Natural killer cell (primary cell): ENCODE data around the gene METRN. TPM values are rescaled to one million over a fixed set of nuclear protein-coding genes. Genes with fewer than 3 reads are reported as not detected.

Experiments
- ATAC-seq, 3 donors: fragments of 150-1000 bp in 2 of 3; fragments of 200-7000 bp in 1 of 3; cut with Tn5 transposase; 1 replicate in 1 of 3; 2 replicates in 2 of 3; pipeline ENCODE4 v1.10.0; 2021; ENCODE audit warnings: mild to moderate bottlenecking in 2 of 3, moderate library complexity in 2 of 3
- DNase-seq, 2 donors: peaks; one replicate each; pipeline versions ENCODE4 v3.0.0 to v3.0.0-alpha.2; 2013 to 2021; ENCODE audit warnings: mixed read lengths in 1 of 2
- H3K27ac ChIP-seq: one replicate; pipeline ENCODE4 v1.5.1; 2013; ENCODE audit warnings: mild to moderate bottlenecking, low read length
- H3K27me3 ChIP-seq: one replicate; pipeline ENCODE4 v1.6.1; 2013; ENCODE audit warnings: low read length; ENCODE audit not compliant: control insufficient read depth, insufficient read depth
- H3K36me3 ChIP-seq: one replicate; pipeline ENCODE4 v1.6.1; 2013; ENCODE audit warnings: low read length; ENCODE audit not compliant: control insufficient read depth, insufficient read depth
- H3K4me1 ChIP-seq: one replicate; pipeline ENCODE4 v1.6.1; 2013; ENCODE audit warnings: low read length; ENCODE audit not compliant: control insufficient read depth, insufficient read depth
- H3K4me3 ChIP-seq: one replicate; pipeline ENCODE4 v1.5.1; 2013; ENCODE audit warnings: low read length
- H3K9me3 ChIP-seq: one replicate; pipeline ENCODE4 v1.6.1; 2013; ENCODE audit warnings: low read length; ENCODE audit not compliant: control insufficient read depth, insufficient read depth
- H3K27ac Mint-ChIP-seq, 2 donors: one replicate each; pipeline ENCODE4 v1.8.0; 2022; ENCODE audit warnings: mild to moderate bottlenecking in 2 of 2, mixed read lengths in 2 of 2, moderate library complexity in 1 of 2
- H3K27me3 Mint-ChIP-seq, 2 donors: one replicate each; pipeline ENCODE4 v1.8.0; 2022; ENCODE audit warnings: low read depth in 2 of 2, mixed read lengths in 2 of 2
- H3K36me3 Mint-ChIP-seq: one replicate; pipeline ENCODE4 v1.8.0; 2022; ENCODE audit warnings: mixed read lengths
- H3K4me1 Mint-ChIP-seq, 2 donors: one replicate each; pipeline ENCODE4 v1.8.0; 2022; ENCODE audit warnings: mixed read lengths in 2 of 2
- H3K4me3 Mint-ChIP-seq: one replicate; pipeline ENCODE4 v1.8.0; 2022; ENCODE audit warnings: mild to moderate bottlenecking, moderate library complexity, mixed read lengths
- H3K9me3 Mint-ChIP-seq, 2 donors: one replicate each; pipeline ENCODE4 v1.8.0; 2022; ENCODE audit warnings: mixed read lengths in 2 of 2
- WGBS: methylation state at CpG from one replicate; pipeline ENCODE4 v1.1.7; 2013; ENCODE audit warnings: missing lambda C conversion rate; ENCODE audit not compliant: insufficient coverage; 5-methylcytosine and 5-hydroxymethylcytosine counted together
- intact Hi-C: fragments of 100-400 bp; cut with micrococcal nuclease; formaldehyde crosslinking; loops from one replicate; pipeline ENCODE4 v1.14.2; 2022
- total RNA-seq, 4 donors: library from RNA; stranded (reverse); fragments of 120-200 nt in 1 of 4; gene quantifications; one replicate each; pipeline versions ENCODE4 v1.2.3 to v1.2.4, GENCODE V29; 2013 to 2022
- TF ChIP-seq, protein P1 (sequence below): fragments of 200-600 bp; IDR thresholded peaks from one replicate; pipeline ENCODE4 v1.8.0; 2022; ENCODE audit warnings: antibody characterized with exemption

METRN gene
- total RNA-seq, 3 donors from 2014 or later (not counting 1 experiment from before 2014, with no cell fraction given), result 11.8 to 16.6 (median 14.3) TPM

DNA sequence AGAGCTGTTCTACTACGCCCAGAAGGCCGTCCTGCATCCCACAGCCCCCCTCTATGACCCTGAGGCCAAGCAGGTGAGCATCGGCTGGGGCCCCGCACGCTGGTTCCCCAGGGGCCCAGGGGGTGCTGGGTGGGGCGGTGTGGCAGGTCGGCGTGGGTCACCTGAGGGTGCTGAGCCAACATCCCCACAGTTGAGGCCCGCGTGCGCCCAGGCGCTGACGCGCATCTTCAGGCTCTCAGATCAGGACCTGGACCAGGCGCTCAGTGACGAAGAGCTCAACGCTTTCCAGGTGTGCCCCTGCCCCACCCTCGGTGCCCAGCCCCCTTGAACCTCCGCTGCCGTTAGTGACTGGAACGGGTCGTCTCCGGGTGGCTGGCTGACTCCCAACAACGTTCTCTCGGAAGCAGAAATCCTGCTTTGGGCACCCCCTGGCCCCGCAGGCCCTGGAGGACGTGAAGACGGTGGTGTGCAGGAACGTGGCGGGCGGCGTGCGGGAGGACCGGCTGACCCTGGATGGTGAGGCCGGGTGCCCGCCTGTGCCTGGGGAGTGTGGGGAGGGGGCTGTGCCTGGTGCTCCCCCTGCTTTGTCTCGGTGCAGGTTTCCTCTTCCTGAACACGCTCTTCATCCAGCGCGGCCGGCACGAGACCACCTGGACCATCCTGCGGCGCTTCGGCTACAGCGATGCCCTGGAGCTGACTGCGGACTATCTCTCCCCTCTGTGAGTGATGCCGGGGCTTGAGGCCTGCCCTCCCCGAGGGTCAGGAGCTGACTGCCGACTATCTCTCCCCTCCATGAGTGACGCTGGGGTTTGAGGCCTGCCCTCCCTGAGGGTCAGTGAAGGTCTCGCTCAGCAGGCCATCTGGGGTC, 44.2 kb upstream of the METRN start:
- no peaks in the 10 kb centered on the region for H3K36me3 Mint-ChIP-seq
- no peaks in the 10 kb centered on the region for H3K9me3 Mint-ChIP-seq
- Histone ChIP-seq H3K9me3 (no peaks in the 10 kb centered on the region), H3K4me1 (peaks cover 30% of the 10 kb centered on the region), H3K27me3 (peaks cover 3% of the 10 kb centered on the region), H3K36me3 (peaks cover 31% of the 10 kb centered on the region), H3K4me3 (no peak overlapping the region), H3K27ac (no peak overlapping the region)
- peaks cover 0 to 12% of the 10 kb centered on the region in 2 donors for H3K4me1 Mint-ChIP-seq
- no peak overlapping the region for H3K27ac Mint-ChIP-seq
- DNase-seq, result no peak
- no peaks in the 10 kb centered on the region for H3K27me3 Mint-ChIP-seq
- TF ChIP-seq, protein P1, sequence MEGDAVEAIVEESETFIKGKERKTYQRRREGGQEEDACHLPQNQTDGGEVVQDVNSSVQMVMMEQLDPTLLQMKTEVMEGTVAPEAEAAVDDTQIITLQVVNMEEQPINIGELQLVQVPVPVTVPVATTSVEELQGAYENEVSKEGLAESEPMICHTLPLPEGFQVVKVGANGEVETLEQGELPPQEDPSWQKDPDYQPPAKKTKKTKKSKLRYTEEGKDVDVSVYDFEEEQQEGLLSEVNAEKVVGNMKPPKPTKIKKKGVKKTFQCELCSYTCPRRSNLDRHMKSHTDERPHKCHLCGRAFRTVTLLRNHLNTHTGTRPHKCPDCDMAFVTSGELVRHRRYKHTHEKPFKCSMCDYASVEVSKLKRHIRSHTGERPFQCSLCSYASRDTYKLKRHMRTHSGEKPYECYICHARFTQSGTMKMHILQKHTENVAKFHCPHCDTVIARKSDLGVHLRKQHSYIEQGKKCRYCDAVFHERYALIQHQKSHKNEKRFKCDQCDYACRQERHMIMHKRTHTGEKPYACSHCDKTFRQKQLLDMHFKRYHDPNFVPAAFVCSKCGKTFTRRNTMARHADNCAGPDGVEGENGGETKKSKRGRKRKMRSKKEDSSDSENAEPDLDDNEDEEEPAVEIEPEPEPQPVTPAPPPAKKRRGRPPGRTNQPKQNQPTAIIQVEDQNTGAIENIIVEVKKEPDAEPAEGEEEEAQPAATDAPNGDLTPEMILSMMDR, result no peak
- no peak for ATAC-seq
- peak overlapping the region; percentile 60 for H3K4me3 Mint-ChIP-seq
- WGBS, result 95% methylated on average over 52 of the region's 52 CpGs
- intact Hi-C loops, result no loop called here

DNA sequence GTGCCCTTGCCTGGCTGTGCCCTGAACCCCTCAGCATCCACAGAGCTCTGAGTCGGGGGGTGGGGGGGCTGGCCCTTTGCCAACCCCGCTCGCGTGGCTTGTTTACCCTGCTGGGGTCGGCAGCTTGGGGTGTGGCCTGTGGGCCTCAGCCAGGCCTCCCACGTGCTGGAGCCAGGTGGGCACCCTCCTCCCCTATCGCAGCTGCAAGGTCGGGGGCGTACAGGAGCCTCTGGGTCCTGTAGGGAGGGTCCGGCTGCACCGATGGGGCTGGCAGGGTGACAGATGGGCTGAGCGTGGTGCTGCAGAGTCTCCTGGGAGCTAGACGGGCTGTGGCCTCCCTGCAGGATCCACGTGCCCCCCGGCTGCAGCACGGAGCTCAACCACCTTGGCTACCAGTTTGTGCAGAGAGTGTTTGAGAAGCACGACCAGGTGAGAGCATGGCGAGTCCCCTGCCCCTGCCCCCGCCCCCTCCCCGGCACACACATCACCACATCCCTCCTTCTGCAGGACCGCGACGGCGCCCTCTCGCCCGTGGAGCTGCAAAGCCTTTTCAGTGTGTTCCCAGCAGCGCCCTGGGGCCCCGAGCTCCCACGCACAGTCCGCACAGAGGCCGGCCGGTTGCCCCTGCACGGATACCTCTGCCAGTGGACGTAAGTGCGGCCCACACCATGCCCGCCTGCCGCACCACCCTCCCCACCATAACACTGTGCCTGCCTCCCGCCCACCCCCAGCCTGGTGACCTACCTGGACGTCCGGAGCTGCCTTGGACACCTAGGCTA, 43.4 kb upstream of the METRN start:
- Mint-ChIP-seq H3K4me3 (no peak overlapping the region), H3K27me3 (no peaks in the 10 kb centered on the region), H3K36me3 (no peaks in the 10 kb centered on the region), H3K4me1 (peaks cover 0 to 12% of the 10 kb centered on the region in 2 donors), H3K27ac (no peak overlapping the region), H3K9me3 (no peaks in the 10 kb centered on the region)
- Histone ChIP-seq H3K4me1 (peaks cover 31% of the 10 kb centered on the region), H3K9me3 (no peaks in the 10 kb centered on the region), H3K4me3 (no peak overlapping the region), H3K27ac (no peak overlapping the region), H3K36me3 (peaks cover 31% of the 10 kb centered on the region), H3K27me3 (peaks cover 3% of the 10 kb centered on the region)
- DNase-seq (no peak), ATAC-seq (no peak)
- intact Hi-C loops, result no loop called here
- WGBS, result 93% methylated on average over 40 of the region's 40 CpGs
- TF ChIP-seq, protein P1, result no peak

DNA sequence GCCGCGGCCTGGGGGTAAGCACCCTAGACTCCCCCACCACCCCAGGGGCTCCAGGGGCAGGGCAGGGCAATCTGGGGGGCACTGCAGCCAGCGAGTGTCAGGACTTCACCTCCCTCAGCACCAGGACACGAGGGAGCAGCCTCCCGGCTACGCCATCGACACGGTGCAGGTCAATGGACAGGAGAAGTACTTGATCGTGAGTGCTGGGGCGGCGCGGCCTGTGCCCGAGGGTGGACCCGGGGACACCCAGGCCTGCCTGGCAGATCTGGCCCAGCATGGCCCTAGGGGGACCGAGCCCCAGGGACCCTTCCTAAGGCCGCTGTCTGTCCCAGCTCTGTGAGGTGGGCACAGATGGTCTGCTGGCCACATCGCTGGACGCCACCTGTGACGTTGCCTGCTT, 42.5 kb upstream of the METRN start:
- intact Hi-C loops, result no loop called here
- Mint-ChIP-seq H3K4me1 (peaks cover 0 to 12% of the 10 kb centered on the region in 2 donors), H3K36me3 (no peaks in the 10 kb centered on the region), H3K27ac (no peak overlapping the region), H3K27me3 (no peaks in the 10 kb centered on the region), H3K9me3 (no peaks in the 10 kb centered on the region), H3K4me3 (no peak overlapping the region)
- H3K4me1 ChIP-seq, result peaks cover 29% of the 10 kb centered on the region
- H3K4me3 ChIP-seq, result no peak overlapping the region
- no peak overlapping the region for H3K27ac ChIP-seq
- TF ChIP-seq, protein P1, result no peak
- DNase-seq (no peak), ATAC-seq (no peak)
- 99% methylated on average over 19 of the region's 19 CpGs for WGBS
- peaks cover 3% of the 10 kb centered on the region for H3K27me3 ChIP-seq
- peaks cover 31% of the 10 kb centered on the region for H3K36me3 ChIP-seq
- H3K9me3 ChIP-seq, result no peaks in the 10 kb centered on the region
